Hematopoietic multipotent progenitor cell treated with erythropoietin and hydrocortisone succinate and interleukin-3 and kit ligand, for 17 days (in vitro differentiated cells): ENCODE measurements around the gene C22orf42.
"Not testable (repeated sequence)": the region's sequence is repeated elsewhere in the genome, so short reads cannot be mapped to it uniquely, and the experiment has no call there.

ENCODE experiments used
- DNase-seq: peaks from one replicate; pipeline ENCODE4 v3.0.0-alpha.2; 2015; ENCODE audit warnings: low spot score

The C22orf42 gene

DNA sequence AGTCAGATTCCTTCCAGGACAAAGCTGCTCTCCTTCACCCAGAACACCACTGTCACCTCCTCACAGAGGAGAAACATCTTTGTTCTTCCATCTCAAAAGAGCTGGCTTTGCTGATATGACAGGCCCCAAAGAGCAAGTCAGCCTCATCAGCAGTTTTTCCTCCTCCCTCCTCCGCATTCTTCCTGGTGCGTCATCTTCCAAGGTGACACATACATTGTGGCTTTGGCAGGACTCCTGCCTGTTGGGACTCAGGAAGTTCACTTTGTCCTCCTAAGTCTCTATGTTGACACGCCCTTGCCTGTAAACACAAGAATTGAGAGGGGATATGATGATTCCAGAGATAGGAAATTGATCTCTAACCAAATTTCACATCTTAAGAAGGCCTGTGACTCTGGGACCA is 23.1 kb downstream of the C22orf42 start:
- DNase-seq, result not testable (repeated sequence)

DNA sequence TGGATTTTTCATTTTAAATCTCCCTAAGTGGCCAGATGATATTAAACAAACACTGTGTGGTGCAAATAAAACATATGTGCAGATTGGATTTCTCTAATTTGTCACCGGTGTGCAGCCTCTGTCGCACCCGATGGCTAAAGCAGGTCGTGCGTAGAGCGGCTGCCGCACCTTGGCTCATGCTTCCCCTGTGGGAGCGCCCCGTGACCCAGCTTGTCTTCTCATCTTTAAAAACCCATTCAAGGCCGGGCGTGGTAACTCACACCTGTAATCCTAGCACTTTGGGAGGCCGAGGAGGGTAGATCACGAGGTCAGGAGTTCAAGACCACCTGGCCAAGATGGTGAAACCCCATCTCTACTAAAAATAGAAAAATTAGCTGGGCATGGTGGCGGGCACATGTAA is 24.3 kb downstream of the C22orf42 start:
- DNase-seq, result not testable (repeated sequence)

- no peak for DNase-seq
Observed at GRCh38 chr22:32132783-32133182, 26.3 kb downstream of the C22orf42 start.

- DNase-seq, result no peak
Observed at GRCh38 chr22:32132126-32132525, 27.0 kb downstream of the C22orf42 start.

DNA sequence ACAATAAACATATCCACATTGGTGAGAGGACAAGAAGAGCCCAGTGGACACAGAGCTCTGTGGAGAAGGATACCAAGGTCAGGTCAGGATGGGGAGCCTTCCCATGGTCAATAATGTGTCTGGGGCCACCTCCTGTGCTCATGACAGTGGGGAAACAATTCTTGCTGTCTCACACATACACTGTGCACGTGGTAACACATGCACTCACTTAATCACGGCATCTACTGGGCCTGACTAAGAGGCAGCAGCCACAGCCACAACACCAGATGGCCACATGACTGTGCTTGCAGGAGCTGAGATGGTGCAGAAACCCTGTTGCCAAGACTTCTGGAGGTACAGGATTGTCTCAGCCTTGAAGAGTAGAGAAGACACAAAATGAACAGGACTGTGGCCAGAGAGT is 28.6 kb downstream of the C22orf42 start:
- DNase-seq, result no peak

GRCh38 chr22:32127904-32128303 is 31.2 kb downstream of the C22orf42 start:
- DNase-seq, result no peak

DNA sequence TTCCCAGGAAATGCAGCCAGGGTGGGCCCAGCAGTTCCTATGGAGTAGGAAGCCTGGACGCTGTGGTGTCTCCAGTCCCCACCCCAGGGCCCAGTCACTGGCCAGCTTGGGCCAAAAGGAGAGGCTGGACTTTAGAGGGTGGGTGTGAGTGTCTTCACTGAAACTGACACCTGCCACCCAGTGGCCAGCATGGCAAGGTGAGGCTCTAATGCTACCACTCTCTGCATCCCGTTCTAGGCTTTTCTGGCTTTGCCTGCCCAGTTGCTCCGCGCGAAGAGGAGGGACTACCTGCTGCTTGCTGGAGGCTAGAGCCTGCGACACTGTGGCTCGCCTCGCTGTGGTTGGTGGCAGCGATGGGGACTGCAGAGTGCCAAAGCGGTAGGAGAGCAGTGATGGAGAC is 35.4 kb downstream of the C22orf42 start:
- no peak for DNase-seq

DNA sequence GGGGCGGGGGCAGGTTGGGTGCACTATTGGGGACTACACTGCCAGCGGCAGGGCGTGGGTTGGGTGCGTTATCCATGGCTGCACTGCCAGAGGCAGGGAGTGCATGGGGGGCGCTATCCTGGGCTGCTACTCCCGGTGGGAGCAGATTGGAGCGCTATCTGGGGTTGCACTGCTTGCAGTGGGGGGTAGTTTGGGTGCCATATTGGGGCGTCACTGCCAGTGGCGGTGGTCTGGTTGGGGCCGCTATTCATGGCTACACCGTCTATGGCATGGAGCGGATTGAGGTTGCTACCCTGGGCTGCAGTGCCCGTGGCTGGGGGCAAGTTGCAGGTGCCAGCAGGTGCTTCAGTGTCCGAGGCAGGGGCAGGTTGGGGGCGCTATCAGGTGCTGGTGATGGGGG is 36.2 kb downstream of the C22orf42 start:
- no peak for DNase-seq

GRCh38 chr22:32120603-32121002 is 38.5 kb downstream of the C22orf42 start:
- DNase-seq, result no peak

DNA sequence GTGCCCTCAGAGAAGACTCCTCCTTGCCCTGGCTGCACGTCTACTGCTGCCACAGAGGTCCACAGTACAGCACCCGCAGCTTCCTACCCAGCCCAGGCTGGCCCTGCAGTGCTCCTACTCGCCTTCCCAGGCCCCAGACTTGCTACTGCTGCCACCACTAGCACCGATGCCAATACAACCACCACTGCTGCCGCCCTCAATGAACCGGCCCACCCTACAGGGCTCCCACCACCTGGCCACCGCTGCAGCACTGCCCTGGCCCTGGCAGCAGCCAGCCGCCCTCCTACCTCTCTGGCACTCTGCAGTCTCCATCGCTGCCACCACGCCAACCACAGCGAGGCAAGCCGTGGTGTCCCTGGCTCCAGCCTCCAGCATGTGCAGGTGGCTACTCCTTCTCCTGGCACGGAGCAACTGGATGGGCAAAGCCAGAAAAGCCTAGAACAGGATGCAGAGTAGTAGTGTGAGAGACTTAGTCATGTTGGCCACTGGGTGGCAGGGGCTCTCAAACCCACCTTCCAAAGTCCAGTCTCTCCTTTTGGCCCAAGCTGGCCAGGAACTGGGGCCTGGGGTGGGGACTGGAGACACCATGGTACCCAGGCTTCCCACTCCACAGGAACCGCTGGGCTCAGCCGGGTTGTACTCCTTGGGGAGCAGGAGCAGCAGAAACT is 39.4 kb downstream of the C22orf42 start:
- no peak for DNase-seq

GRCh38 chr22:32112380-32112779 is 46.7 kb downstream of the C22orf42 start:
- DNase-seq, result no peak

GRCh38 chr22:32106930-32107329 is 52.2 kb downstream of the C22orf42 start:
- DNase-seq, result no peak

DNA sequence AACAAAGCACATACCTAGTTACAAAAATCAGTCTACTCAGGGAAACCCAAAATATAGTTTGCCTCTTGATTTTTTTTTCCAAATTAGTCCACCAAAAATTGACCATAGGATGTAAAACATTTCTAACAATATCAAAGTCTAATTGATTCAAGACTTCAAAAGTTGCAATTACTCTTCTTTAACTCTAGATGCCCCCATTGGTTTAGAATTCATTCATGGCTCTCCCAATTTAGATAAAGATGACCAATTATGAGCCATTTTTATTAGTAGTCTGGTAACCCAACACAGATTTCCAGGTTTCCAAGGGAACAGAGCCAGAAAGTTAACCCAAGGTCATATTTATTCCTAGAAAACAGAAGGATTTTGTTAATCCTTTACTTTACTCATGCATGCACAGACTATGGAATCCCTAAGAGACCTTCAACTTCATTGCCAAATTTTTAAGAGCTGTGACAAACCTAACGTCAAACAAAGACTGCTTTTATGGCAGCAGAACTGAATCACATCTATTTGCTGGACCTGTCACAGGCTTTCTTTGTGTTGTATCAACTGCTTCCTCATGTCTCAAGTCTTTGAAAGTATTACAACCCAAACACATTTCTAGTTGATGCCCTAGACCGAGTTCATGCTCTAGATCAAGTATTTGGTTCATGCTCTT is 55.3 kb downstream of the C22orf42 start:
- DNase-seq, result no peak

DNA sequence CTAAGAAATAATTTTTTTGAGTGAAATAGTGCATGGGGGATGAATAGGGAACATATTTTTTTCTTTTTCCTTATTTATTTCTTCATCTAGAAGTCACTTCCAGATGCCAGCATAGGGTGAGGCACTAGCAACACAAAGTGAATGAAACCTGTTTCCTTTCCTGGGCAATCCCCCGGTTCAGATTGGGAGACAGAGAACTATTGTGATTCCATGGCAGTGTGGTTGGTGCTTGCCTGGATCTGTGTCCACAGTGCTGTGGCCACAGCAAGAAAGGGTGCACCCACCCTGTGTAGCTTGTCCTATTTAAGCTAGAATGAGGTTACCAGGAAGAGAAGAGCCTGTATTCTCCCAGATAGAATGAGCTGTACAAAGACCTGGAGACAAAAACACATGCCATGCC is 58.4 kb downstream of the C22orf42 start:
- DNase-seq, result no peak
